Kidney epithelial cell (primary cell): ENCODE results near the gene MRRF. TPM values are rescaled to one million over a fixed set of nuclear protein-coding genes. Genes with fewer than 3 reads are reported as not detected.

Experiments used
- DNase-seq: peaks from one replicate; pipeline ENCODE4 v3.0.0-alpha.2; 2010; ENCODE audit warnings: low read depth
- H3K27me3 ChIP-seq: 2 replicates; pipeline ENCODE4 v1.6.0; 2011; ENCODE audit warnings: low read length; ENCODE audit not compliant: control insufficient read depth, insufficient read depth
- H3K36me3 ChIP-seq: 2 replicates; pipeline ENCODE4 v1.5.1; 2011; ENCODE audit warnings: low read length; ENCODE audit not compliant: control insufficient read depth, insufficient read depth
- H3K4me3 ChIP-seq: 2 replicates; pipeline ENCODE4 v1.5.1; 2011; ENCODE audit warnings: low read depth, mild to moderate bottlenecking, control low read depth, low read length
- CTCF ChIP-seq: IDR thresholded peaks from 2 replicates; pipeline ENCODE4 v1.5.1; 2011; ENCODE audit warnings: mild to moderate bottlenecking, moderate library complexity, low read length, control low read depth, inconsistent platforms; ENCODE audit not compliant: insufficient read depth, poor library complexity, severe bottlenecking
- total RNA-seq: library from RNA; depleted of rRNA; stranded (reverse); fragments of >200 nt; gene quantifications from 2 replicates; pipeline ENCODE4 v1.2.3, GENCODE V29; 2015

MRRF gene
- total RNA-seq, 1 donor from 2014 or later = 46.2 TPM

GRCh38 chr9:122337556-122337929, 72.9 kb downstream of the MRRF start:
- no peak for DNase-seq
- peaks cover 36% of the 10 kb centered on the region for H3K27me3 ChIP-seq
- no peak overlapping the region for H3K4me3 ChIP-seq
- no peaks in the 10 kb centered on the region for H3K36me3 ChIP-seq
- TF ChIP-seq CTCF = no peak

- H3K36me3 ChIP-seq = no peaks in the 10 kb centered on the region
- peaks cover 36% of the 10 kb centered on the region for H3K27me3 ChIP-seq
- no peak for DNase-seq
- no peak for TF ChIP-seq CTCF
- no peak overlapping the region for H3K4me3 ChIP-seq
Observed at GRCh38 chr9:122338536-122338935, 73.9 kb downstream of the MRRF start.

GRCh38 chr9:122338994-122339393, 74.3 kb downstream of the MRRF start:
- Histone ChIP-seq H3K36me3 (no peaks in the 10 kb centered on the region), H3K4me3 (no peak overlapping the region), H3K27me3 (peaks cover 36% of the 10 kb centered on the region)
- TF ChIP-seq CTCF = no peak
- DNase-seq = no peak

GRCh38 chr9:122339579-122339978, 74.9 kb downstream of the MRRF start:
- Histone ChIP-seq H3K36me3 (no peaks in the 10 kb centered on the region), H3K4me3 (no peak overlapping the region), H3K27me3 (peaks cover 36% of the 10 kb centered on the region)
- no peak for TF ChIP-seq CTCF
- DNase-seq = no peak

GRCh38 chr9:122340161-122340560, 75.5 kb downstream of the MRRF start:
- H3K36me3 ChIP-seq = no peaks in the 10 kb centered on the region
- H3K4me3 ChIP-seq = no peak overlapping the region
- DNase-seq = no peak
- TF ChIP-seq CTCF = no peak
- H3K27me3 ChIP-seq = peaks cover 36% of the 10 kb centered on the region

GRCh38 chr9:122342323-122343050, 77.8 kb downstream of the MRRF start:
- TF ChIP-seq CTCF = no peak

More at GRCh38 chr9:122342323-122343050, 77.8 kb downstream of the MRRF start:
- no peak for DNase-seq
- H3K36me3 ChIP-seq = no peaks in the 10 kb centered on the region
- H3K27me3 ChIP-seq = peaks cover 26% of the 10 kb centered on the region
- no peak overlapping the region for H3K4me3 ChIP-seq
